ENCODE results near the gene DPP3.

The DPP3 gene

DNA sequence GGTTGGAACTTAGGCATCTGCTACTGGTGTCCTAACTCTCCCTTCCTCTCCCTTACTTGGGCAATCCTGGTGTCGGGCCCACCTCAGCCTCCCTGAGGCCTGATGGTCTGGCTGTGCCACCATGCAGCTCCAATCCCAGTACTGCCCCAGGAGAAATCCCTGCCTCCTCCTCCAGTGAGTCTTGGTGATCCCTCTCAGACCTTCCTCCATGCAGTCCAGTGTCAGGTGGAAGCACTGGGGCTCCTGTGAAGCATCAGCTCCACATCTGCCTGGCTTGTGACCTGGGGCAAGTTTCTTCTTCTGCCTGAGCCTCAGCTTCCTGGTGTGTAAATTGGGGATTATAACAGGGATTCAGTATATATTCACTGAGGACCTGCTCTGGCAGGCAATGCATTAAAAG is 15.3 kb upstream of the DPP3 start:
- DNase-seq: peak; percentile 31

DNA sequence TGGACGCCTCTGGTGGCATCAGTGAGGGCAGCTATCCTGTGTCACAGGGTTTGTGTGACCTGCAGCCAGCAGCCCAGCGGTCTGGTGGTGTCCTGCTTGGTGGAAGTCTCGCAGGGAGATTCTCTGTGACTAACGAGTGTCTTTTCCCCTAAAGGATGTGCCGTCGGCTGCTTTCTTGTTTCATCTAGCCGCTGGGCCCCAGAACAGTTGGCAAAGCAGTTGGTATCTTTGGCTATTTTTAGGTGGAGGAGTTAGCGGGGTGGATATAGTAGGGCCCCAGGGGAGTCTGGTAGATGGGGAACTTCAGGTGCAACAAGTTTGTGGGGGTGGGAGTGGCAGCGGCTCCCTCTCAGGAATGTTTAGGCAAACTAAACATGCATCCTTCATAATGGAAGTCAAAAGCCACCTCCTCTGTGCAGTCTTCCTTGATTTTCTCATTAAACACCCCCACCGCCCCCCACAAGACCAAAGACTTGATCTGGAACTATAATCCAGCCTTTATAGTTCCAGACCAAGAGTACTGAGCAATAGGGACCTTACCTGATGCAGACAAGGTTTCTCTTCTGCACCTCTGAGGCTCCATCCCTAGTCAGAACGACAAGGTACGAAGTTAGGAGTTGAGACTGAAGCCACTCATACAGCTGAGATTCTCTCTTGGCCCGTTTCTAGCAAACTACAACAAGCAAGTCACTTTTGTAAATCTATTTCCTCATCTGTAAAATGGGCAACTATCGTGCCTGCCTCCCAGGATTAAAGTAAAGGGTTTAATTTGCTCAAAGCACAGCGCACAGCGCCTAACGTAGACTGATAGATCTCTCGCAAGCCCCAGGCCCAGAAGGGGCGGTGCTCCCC is 14.6 kb upstream of the DPP3 start:
- DNase-seq: no peak

DNA sequence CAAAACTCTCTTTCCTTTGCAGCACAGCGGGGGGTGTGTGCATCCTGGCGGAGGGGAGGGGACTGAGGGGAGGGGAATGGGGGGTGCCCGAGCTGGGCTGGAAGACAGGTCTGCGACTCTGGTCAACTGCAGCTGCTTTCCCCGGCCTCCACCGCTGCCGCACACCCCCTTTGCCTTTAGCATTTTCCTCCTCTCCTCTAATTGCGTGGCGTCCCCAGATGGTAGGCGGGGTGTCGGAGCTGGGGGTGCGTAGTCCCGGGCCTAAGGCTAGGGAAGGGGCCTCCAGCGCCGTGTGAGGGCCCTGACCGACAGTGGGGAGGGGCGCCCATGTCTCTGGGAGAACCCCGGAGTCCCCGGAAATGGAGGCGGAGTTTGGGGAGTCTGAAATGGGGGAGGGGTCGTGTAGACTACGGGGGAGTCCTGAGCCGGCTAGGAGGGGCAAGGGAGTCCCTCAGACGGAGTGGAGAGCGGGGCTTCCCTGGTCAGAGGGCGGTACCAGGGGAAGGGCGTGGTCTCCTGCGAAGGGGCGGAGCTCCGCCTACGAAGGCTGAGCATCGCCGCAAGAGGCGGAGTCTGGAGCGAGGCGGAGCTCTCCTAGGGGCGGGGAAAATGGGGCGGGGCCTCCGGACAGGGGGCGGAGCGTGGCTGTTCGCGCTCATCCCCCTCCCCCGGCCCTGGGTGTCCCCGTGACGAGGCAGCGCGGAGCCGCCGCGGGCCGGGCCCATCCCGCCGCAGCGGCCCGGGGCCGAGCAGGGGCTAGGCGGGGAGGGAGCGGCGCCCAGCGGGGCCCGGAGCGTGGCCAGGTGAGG is 13.8 kb upstream of the DPP3 start, which contains the start of gene PELI3:
Gene PELI3 (plus strand): TSS at position 681 of the 809 bp plus-strand sequence. CDS start 1,224 bp downstream, outside the sequence.
- DNase-seq: peak; percentile 96

DNA sequence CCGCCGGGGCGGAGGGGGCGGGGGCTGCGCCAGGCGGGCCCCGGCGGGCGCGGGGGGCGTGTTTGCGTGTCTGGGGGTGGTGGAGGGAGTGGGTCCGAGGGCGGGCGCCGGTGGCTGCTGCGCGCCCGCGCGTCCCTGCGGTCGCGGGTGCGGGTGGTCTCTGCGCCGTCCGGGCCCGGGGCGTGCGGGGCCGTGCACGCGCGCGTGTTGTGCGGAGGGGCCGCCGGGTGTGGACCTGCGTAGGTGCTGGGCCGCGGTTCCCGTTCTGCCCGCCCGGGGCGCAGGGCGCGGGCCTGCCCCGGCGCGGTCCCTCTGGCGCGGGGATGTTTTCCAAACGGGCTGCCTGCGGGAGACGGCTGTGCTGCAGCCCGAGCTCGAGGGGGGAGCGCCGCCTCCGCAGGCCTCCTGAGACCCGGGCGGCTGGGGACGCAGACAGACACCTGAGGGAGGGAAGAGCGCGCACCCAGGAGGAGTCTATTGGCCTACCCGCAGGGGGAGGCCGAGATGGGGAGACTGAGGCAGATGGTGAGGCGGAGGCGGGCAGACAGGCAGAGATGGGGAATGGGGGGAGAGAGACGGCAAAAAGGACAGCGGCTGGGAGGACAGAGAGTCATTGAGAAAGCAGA is 13.1 kb upstream of the DPP3 start:
- peak; percentile 82 for DNase-seq

DNA sequence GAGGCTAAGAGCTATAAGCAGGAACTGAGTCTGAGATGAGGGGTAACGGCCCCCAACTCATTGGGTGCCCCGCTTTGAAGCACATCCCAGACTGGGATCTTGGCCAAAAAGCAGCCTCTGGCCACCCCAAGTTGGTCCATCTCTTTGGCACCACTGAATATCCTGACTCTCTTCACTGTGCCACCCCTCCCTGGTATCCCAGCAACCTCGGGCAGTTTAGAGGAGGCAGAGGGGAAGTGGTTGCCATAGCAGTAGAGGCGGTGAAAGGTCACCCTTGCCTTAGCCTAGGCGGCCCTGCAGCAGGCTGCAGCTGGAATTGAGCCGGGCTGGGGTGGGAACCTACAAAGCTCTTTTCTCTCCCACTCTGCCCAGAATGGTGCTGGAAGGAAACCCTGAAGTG is 12.5 kb upstream of the DPP3 start:
- DNase-seq: peak; percentile 91

DNA sequence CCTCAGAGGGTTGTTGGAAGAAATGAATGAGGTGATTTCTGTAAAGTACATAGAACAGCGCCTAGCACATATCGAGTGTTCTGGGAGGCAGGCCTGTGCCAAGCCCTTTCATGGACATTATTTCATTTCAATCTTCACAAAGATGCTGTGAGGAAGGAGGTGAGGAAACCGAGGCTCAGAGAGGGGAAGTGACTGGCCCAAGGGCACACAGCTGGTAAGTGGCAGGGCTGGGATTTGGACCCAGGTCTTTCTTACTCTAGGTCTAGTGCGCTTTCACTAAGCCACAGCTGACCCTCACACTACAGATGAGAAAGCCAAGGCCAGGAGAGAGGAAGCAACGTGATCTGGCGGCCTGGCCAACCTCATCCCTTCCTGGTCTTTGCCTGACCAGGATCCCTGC is 11.5 kb upstream of the DPP3 start:
- no peak for DNase-seq

DNA sequence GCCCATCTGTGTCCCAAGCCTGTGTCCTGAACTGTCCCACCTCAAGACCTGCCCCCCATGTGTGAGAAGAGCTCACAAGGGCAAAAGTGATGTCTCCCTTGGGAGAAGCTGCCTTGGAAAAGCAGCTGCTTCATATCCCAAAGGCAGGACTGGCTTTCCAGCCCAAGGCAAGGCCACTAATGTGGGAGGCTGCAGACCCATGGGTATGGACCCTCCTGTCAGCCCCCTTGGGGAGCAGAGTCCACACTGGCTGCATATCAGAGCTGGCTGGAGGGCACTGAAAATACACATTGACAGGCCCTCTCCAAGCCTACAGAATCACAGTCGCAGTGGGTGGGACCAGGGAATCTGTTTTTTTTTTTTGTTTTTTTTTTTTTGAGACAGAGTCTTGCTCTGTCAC is 10.8 kb upstream of the DPP3 start:
- DNase-seq: no peak

DNA sequence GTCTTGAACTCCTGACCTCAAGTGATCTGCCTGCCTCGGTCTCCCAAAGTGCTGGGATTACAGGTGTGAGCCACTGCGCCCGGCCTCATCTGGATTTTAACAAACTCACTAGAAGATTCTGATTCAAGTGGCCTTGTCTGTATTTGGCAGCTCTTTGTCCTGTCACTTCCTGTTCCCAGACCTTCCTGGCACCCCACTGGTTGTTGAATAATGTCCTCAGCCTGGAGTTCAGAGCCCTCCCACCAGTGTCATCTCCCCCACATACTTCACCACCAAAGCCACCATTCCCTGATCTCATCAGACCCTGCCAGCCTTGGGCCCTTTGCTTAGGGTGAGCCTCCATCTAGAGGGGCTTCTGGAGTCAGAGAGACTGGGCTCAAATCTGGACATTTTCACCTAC is 10.2 kb upstream of the DPP3 start:
- DNase-seq: no peak

DNA sequence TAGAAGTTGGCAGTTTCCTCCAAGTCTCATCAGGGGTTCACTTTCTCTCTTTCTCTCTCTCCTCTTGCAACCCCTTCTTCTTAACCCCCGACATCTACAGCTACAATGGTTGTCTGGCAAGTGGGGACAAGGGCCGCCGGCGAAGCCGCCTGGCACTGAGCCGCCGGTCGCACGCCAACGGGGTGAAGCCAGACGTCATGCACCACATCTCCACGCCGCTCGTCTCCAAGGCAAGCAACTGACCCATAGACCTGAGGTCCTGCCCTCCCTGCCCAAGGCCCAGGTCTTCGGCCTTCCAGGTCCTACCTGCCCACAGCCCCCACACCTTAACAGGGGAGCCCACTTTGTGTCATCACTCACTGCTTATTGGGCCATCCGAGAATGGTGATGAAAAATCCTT is 9.1 kb upstream of the DPP3 start:
- no peak for DNase-seq

DNA sequence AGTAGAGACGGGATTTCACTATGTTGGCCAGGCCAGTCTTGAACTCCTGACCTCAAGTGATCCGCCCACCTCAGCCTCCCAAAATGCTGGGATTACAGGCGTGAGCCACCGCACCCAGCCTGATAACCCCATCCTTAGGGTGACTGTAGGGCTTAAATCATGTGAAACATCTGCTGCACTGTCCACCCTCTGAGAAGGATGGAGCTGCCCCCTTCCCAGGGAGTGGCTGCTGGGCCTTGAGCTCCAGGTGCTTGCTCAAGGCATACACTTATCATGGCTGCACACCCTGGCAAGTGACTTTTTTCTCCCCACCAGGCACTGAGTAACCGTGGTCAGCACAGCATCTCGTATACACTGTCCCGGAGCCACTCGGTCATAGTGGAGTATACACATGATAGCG is 8.2 kb upstream of the DPP3 start:
- no peak for DNase-seq

DNA sequence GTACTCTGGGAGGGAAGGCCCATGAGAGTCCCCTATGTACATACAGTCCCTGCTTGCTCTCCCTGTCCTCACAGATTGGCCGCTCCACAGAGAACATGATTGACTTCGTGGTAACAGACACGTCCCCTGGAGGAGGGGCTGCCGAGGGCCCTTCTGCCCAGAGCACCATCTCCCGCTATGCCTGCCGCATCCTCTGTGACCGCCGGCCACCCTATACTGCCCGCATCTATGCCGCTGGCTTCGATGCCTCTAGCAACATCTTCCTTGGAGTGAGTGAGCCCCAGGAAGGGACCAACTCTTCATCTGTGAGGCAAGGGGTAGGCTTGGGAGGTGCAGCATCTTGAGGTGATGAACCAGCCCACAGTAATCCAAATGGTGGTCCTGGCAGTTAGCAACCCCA is 7.1 kb upstream of the DPP3 start:
- no peak for DNase-seq

DNA sequence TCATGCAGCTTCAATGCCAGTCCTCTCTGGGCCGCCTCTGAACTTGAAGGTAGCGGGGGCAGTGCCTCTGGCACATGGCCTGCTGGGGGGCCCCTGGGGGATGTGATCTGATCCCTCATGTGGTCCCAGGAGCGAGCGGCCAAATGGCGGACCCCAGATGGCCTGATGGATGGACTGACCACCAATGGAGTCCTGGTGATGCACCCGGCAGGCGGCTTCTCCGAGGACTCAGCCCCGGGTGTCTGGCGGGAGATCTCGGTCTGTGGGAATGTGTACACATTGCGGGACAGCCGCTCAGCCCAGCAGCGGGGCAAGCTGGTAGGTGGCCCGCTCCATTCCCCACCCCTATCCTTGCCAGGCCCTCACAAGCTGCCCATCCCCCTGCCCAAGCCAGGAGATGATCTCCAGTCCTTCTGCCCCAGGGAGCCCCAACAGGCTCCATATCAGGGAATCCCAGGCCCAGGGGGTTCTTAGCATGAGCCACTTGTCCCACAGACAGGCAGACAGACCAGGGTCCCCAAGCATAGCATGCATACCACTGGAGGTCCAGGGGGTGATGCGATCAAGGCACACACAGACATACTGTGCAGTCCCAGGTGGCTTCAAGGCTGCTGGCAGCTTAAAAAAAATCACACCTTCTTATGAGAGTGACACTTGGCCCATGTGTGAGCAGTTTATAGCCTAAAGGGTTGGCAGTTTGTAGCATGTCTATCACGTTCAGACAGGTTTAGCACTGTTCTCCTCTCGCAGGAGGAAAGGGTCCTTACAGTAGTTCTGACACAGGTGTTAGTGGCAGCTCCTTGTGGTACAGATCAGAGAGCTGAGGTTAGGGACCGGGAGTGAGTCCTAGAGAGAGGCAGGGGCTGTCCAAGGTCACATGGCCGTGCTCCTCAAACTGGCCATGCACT is 6.4 kb upstream of the DPP3 start:
- no peak for DNase-seq

DNA sequence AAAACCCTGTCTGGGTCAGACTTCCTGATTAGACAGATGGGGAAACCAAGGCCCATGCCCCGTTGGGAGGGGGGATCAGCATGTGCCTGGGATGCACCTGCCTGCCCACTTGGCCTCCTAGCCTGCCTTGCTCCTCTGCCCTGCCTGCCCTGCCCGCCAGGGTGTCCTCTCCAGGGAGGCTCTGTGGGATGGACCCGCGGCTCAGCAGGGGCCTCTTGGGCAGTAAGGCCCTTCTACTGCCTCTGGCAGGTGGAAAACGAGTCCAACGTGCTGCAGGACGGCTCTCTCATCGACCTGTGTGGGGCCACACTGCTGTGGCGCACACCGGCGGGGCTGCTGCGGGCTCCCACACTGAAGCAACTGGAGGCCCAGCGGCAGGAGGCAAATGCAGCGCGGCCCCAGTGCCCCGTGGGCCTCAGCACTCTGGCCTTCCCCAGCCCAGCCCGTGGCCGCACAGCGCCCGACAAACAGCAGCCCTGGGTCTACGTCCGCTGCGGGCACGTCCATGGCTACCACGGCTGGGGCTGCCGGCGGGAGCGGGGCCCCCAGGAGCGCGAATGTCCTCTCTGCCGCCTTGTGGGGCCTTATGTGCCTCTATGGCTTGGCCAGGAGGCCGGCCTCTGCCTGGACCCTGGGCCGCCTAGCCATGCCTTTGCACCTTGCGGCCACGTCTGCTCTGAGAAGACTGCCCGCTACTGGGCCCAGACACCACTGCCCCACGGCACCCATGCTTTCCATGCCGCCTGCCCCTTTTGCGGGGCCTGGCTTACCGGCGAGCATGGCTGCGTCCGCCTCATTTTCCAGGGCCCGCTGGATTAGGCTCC is 4.7 kb upstream of the DPP3 start:
- DNase-seq: no peak

DNA sequence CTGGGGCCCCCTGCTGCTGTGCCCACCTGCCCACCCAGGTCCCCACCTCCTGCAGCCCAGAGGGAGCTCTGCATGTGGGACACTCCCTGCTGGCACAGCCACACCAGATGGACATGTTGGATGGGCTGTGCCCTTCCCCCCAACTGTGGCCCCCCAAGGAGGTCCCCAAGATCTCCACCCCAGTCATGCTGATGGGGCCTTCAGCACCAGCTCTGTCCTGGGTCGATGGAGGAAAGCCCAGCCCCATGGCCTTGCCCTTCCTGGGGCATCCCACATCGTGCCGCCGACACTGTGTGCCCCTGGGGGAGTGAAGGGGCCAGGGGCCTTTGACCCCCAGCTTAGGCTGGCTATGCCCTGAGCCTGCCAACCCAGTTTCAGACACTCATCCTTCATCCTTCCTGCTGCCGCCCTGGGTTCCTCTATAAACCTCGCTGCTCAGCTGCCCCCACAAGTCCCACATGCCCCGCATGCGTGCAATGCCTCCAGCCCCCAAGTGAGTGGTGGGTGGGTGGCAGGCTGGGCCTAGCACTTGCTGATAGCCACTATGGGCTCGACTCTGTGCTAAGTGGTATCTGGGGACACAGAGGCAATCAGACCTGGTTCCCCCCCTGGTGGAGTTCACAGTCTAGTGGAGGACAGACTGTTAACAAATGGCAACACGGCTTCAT is 3.9 kb upstream of the DPP3 start:
- no peak for DNase-seq

DNA sequence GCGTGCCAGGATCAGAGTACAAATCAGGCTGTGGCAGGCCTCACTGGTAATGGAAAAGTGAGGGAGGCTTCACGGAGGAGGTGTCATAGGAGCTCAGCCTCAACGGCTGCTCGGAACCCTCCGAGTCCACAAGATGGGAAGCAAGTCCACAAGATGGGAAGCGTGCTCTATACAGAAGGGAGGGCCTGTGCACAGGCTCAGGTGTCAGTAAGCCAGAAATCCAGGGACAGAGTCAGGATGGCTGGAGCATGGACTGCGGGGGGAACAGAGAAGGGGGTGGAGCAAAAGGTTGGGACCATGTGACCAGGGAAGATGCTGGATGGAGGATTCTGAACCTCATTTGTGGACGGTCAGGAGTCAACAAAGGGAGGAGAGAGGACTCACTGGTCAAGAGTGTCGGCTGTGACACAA is 3.4 kb upstream of the DPP3 start:
- DNase-seq: no peak

DNA sequence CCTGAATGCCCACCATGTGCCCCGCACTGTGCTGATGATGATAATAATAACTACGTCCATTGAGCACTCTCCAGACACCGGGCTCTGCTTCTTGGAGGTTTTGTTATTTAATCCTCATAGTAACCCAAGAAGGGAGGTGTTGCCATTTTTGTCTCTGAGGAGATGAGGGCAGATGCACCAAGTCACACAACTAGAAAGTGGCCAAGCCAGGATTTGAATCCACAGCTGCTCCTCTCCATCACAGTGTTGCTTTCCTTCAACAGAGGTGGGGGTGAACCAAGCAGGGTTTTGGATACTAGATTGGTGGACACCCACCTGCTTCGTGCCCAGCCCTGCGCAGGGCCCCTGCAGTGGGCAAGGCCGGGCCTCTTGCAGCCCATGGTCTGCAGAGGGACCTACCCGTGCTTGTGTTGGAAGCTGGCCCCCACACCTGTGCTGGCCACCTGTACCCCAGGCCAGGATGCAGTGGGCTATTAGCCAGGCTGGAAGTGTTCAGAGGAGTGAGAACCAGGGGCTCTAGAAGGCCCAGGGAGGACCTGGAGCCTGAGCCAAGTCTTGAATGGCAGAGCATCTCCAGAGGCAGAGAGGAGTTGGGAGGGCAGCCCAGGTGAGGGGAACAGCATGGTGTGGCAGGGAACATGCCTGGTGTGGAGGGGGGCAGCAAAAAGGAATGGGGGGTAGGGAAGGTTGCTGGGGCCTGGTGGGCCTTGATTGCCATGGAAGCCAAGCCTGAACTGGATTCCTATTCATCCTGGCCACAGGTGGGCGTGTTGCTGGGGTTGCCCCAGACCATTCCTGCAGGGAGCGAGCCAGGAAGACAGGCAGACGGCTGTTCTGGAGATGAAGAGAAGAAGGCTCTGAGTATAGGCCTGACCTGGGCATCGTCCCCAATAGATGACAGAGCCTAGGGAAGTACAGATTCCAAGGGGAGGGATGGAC is 2.7 kb upstream of the DPP3 start:
- no peak for DNase-seq

DNA sequence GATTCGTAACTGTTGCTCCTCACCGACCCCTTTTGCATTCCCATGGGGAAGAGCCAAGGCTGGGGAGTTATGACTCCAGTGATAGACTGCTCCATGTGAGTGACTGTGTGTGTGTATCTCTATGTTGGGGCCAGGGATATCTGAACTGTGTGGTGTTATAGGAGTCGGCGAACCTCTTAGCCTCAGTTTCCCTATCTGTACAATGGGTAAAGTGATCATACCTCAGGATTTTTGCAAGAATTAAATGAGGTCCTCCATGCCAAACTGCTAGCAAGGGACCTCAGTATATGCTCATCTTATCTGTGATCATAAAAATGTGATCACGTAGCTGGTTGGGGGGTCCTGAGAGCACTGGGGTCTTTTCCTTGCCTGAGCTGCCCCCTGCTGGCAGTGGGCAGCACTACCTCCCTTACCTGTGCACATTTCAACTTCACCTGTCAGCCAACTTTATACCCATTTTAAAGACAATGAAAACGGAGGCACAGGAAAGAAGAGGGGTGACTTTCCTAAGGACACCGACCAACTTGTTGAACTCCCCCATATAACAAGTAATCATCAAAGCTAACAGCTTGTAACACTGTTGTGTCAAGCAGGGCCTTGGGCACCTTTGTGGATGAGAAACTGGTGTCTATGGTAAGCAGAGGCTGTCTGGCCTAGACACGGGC is 1.4 kb upstream of the DPP3 start:
- DNase-seq: peak; percentile 69

DNA sequence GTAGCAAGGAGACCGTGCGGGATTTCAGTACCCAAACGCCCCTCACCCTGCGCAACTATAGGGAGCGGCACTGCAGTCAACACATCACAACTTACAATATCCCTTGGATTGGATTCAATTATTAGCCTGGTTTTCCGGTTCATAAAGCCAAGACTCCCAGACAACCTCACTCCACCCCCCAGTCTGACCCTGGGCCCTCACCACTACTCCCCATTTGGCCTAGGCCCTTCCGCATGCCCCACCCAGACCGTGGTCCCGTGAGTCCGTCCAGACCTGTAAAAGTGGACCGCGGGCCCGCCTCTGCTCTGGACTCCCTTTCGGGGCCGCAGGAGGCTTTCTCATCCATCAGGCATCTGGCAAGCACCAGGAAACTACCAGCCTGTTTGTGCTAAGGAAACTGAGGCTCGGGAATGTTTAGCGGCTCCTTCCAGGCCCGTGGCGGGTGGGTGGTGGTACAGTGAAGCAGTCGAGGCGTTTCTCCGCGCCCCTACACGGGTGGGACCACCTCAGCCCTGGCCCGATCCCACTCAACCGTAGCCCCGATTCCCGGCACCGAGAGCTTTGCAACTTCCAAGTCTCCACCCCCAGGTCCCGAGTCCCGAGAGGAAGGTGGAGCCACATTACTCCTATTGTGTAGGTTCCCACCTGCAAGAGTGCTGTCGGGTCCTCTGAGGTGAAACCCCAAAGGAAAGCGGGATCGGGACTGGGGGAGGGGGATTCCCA is 679 bp upstream of the DPP3 start:
- peak; percentile 98 for DNase-seq
